Measurements from ENCODE around the gene AKR1A1.
"Not testable (repeated sequence)": the region's sequence is repeated elsewhere in the genome, so short reads cannot be mapped to it uniquely, and the experiment has no call there.

The AKR1A1 gene

GRCh38 chr1:45550401-45551351 is at the start of gene AKR1A1:
Gene AKR1A1 (plus strand): TSS chr1:45550826. CDS start chr1:45561795, 10,969 bp downstream.
- peak within 1 kb of the TSS; percentile 74 for H3K4me3 ChIP-seq (ENCODE audit: low read length)
- TF ChIP-seq ZNF274 (IDR thresholded peaks at IDR 0.05; ENCODE audit: low read depth, low read length): no peak

DNA sequence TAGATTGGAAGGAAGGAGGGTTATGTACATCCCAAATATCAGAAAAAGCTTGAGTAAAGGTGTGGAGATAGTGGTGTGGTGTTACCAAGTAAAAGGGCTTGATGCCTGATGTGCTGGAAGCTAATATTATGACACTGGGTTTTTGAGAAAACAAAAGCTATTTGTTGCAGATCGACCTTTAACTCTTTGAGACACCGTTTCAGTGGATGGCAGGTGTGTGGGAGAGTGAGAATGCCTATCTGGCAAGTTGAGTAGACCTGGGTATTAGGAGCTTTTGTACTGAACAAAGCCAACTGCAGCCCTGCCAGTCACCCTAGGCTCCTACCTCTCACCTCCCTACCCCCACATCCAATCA is 49.1 kb upstream of the AKR1A1 start:
- H3K4me3 ChIP-seq (ENCODE audit: low read length): no peak overlapping the region
- TF ChIP-seq ZNF274 (IDR thresholded peaks at IDR 0.05; ENCODE audit: low read depth, low read length): no peak

DNA sequence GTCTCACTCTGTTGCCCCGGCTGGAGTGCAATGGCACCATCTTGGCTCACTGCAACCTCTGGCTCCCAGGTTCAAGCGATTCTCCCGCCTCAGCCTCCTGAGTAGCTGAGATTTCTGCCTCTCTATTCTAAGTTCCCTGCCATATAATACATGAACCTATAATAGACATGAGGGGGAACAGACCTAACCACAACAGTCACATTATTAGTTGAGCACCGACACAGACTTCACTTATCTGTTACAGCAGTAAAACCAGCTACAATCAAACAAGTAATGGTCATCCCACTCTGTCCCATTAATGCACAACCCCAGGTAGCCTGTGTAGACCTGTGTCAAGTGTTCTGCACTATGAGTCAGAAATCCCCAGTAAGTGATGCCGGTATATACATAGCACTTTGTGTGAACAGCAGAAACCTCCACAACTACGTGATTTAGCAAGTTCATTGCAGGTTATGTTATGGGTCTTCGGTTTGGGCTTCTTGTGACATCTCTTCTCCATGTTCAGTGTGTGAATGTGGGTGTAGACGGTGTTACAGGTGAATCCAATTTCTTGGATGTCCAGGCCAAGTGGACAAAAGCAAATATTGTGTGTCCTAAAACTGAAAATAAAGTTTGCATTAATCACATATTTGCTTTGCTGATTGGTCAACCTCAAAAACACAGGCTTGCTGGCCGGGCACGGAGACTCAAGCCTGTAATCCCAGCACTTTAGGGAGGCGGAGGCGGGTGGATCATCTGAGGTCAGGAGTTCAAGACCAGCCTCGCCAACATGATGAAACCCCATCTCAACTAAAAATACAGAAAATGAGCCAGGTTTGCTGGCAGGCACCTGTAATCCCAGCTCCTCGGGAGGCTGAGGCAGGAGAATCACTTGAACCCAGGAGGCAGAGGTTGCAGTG is 46.9 kb upstream of the AKR1A1 start:
- no peak for TF ChIP-seq ZNF274 (IDR thresholded peaks at IDR 0.05; ENCODE audit: low read depth, low read length)
- H3K4me3 ChIP-seq (ENCODE audit: low read length): no peak overlapping the region

DNA sequence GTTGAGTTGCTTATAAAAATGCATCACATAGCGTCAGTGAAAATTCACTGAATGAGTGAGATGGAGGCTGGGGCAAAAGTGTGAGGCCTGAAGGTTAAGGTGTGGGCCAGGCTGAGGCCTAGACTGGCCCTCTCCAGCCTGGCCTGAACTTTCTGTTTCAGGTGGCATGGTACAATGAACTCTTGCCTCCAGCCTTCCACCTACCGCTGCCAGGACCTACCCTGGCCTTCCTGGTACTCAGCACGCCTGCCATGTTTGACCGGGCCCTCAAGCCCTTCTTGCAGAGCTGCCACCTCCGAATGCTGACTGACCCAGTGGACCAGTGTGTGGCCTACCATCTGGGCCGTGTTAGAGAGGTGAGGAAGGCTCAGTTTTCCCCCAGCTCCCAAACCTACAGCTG is 43.4 kb upstream of the AKR1A1 start:
- no peak for TF ChIP-seq ZNF274 (IDR thresholded peaks at IDR 0.05; ENCODE audit: low read depth, low read length)
- no peak overlapping the region for H3K4me3 ChIP-seq (ENCODE audit: low read length)

DNA sequence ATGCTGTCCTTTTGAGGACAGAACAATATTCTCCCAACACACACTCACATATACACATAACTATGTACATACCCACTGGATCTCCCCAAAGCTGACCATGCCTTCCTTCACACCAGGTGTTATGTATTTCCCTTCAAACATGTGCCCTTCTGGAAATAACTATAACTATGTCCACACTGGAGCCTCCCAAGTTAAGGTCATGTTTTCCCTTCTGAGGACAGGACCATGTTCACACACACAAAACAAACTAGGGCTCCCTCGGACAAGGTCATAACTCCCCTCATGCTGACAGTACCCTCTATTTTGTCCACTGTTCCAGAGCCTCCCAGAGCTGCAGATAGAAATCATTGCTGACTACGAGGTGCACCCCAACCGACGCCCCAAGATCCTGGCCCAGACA is 42.7 kb upstream of the AKR1A1 start:
- TF ChIP-seq ZNF274 (IDR thresholded peaks at IDR 0.05; ENCODE audit: low read depth, low read length): no peak
- H3K4me3 ChIP-seq (ENCODE audit: low read length): no peak overlapping the region

DNA sequence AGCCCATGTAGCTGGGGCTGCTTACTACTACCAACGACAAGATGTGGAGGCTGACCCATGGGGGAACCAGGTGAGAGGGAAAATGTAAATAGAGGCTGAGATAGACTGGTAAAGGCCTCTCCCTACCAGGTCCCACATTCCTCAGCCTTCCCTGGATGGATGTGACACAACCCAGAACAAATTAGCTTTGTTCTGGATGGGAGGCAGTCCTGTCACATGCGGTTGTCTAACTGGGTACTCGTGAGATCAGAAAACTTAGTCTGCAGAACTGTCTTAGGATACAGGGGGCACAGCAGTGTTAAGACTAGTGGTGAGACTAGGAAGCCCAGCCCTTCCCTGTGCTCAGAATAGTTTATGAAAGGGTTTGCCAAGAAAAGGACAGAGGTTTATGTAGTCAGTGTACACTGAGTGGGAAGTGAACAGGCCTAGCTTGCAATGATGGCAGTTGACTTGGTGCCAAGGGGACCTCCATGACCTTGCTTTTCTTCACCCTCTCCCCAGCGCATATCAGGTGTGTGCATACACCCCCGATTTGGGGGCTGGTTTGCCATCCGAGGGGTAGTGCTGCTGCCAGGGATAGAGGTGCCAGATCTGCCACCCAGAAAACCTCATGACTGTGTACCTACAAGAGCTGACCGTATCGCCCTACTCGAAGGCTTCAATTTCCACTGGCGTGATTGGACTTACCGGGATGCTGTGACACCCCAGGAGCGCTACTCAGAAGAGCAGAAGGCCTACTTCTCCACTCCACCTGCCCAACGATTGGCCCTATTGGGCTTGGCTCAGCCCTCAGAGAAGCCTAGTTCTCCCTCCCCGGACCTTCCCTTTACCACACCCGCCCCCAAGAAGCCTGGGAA is 42.1 kb upstream of the AKR1A1 start:
- H3K4me3 ChIP-seq (ENCODE audit: low read length): no peak overlapping the region
- TF ChIP-seq ZNF274 (IDR thresholded peaks at IDR 0.05; ENCODE audit: low read depth, low read length): no peak

DNA sequence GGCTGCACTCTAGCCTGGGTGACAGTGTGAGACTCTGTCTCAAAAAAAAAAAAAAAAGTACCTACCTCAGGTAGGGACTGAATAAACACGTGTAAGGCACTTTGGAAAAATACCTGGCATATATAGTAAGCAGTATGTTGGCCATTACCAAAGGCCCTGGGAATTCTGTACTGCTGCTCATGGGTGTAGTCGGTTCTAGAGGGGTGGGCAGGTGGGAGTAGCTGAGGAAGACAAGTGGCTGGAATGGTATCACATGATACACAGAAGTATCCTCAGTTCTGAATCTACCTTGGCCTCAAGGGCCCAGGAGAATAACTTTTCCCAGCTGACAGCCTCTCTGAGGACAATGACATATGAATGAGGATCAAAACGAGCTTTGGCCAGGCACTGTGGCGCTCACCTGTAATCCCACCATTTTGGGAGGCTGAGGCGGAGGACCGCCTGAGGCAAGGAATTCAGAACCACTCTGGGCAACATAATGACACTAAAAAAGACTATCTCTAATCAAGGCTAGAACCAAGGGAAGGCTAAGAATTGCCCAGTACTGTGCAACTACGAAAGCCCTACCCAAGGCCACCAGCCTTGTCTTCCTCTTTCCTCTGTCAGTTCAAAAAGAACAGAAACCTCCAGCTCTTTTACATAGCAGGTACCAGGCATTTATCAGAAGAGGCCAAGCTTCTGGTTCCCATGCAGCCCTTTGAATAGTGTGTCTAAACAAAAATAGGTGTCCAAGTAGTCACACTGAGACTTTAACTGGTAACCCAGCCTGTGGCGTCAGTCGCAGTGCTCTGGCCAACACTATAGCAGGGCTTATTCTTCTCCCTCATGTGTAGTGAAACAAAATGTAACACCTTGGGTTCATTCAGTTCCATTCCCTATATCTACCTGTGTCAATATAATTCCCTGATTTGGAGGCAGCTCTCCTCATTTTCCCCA is 40.3 kb upstream of the AKR1A1 start:
- TF ChIP-seq ZNF274 (IDR thresholded peaks at IDR 0.05; ENCODE audit: low read depth, low read length): no peak
- H3K4me3 ChIP-seq (ENCODE audit: low read length): no peak overlapping the region

GRCh38 chr1:45510972-45511527 is 39.6 kb upstream of the AKR1A1 start:
- TF ChIP-seq ZNF274 (IDR thresholded peaks at IDR 0.05; ENCODE audit: low read depth, low read length): no peak
- H3K4me3 ChIP-seq (ENCODE audit: low read length): no peak overlapping the region

DNA sequence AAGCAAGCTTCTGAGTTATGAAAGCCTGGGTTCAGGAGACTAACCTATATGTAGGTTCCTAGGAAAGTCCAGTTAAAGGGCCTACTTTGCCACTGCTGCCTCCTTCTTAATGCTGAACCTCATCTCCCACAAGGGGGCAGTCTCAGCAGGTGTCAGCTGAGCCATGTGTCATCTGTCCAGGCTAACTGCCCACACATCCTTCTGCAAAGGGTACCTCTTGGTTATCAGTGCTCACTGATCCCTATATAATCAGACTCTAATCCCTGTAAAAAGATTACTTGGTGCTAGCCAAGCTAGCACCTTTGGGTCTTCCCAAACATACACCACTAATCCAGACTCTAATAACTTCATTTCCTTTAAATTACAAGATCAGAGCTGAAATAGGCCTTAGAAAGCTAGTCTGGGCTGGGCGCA is 38.0 kb upstream of the AKR1A1 start:
- no peak overlapping the region for H3K4me3 ChIP-seq (ENCODE audit: low read length)
- no peak for TF ChIP-seq ZNF274 (IDR thresholded peaks at IDR 0.05; ENCODE audit: low read depth, low read length)

- H3K4me3 ChIP-seq (ENCODE audit: low read length): not testable (repeated sequence)
Observed at GRCh38 chr1:45513532-45514260, 36.9 kb upstream of the AKR1A1 start.

DNA sequence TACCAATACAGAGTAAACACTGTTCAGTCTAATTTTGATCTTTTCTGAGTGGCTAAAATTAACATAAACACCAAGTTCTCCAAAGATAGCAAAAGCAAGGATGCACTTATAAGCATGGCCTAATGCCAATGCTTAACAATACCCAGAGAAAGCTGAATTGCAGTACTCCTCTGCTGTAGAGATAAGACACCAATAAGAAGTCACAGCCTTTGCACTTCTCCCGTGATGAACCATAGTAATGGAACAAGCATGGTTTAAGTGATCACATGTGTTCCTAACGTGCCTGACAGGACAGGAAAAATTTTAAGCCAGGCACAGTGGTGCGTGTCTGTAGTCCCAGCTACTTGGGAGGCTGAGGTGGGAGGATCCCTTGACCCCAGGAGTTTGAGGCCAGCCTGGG is 34.6 kb upstream of the AKR1A1 start:
- TF ChIP-seq ZNF274 (IDR thresholded peaks at IDR 0.05; ENCODE audit: low read depth, low read length): no peak

DNA sequence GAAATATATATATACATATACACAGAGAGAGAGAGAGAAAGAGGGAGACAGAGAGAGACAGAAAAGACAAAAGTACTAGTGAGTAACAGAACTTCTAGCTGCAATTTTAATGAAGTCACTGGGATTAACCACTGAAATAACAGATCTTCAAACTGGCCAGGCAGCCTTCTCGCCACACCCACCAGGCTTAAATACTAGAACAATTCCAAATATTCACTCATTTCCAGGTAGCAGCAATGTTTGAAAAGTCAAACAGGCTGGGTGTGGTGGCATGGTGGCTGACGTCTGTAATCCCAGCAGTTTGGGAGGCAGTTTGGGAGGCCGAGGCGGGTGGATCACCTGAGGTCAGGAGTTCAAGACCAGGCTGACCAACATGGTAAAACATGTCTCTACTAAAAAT is 34.2 kb upstream of the AKR1A1 start:
- TF ChIP-seq ZNF274 (IDR thresholded peaks at IDR 0.05; ENCODE audit: low read depth, low read length): no peak
- no peak overlapping the region for H3K4me3 ChIP-seq (ENCODE audit: low read length)

More for the DNA sequence above, 34.6 kb upstream of the AKR1A1 start:
- no peak overlapping the region for H3K4me3 ChIP-seq (ENCODE audit: low read length)

- not testable (repeated sequence) for H3K4me3 ChIP-seq (ENCODE audit: low read length)
Observed at GRCh38 chr1:45518366-45518765, 32.3 kb upstream of the AKR1A1 start.
